A549 (cell line): ENCODE data around the gene IFI6. TPM values are rescaled to one million over a fixed set of nuclear protein-coding genes. Genes with fewer than 3 reads are reported as not detected.

Experiments used
- ATAC-seq, 2 experiments: fragments of 200-7000 bp in 1 of 2; fragments of >200 bp in 1 of 2; cut with Nextera tagmentation in 1 of 2; cut with Tn5 transposase in 1 of 2; 3 replicates each; pipeline versions ENCODE4 v1.8.0 to v1.9.1; 2018 to 2020; ENCODE audit warnings: mild to moderate bottlenecking in 1 of 2, moderate library complexity in 1 of 2
- CTCF ChIA-PET: fragments of 300-600 bp; sonication (Branson Sonifier 250); formaldehyde crosslinking; extraction: SDS; loops from one replicate; lab custom pipeline; 2021; ENCODE audit warnings: antibody characterized with exemption, inconsistent platforms; lab: Yijun Ruan, JAX
- POLR2A ChIA-PET: fragments of 350-600 bp; formaldehyde crosslinking; extraction: SDS; loops from one replicate; lab custom pipeline; 2021; ENCODE audit warnings: antibody characterized with exemption, inconsistent platforms; lab: Yijun Ruan, JAX
- DNase-seq, 2 experiments: peaks; one replicate each; pipeline versions ENCODE4 v3.0.0 to v3.0.0-alpha.2; 2011 to 2016; ENCODE audit warnings: low read depth in 1 of 2, low spot score in 1 of 2
- FAIRE-seq: peaks from 2 replicates; lab custom pipeline; 2011; peaks lifted over from hg19 to GRCh38; lab: Jason Lieb, UNC
- H3K27ac ChIP-seq, 2 experiments: fragments of >200 bp; sonication (Bioruptor Twin); formaldehyde crosslinking; 3 replicates each; pipeline ENCODE4 v1.5.1; 2016 to 2017
- H3K4me1 ChIP-seq: fragments of >200 bp; sonication (Bioruptor Twin); formaldehyde crosslinking; 3 replicates; pipeline ENCODE4 v1.6.1; 2016
- H3K4me2 ChIP-seq: fragments of >200 bp; sonication (Bioruptor Twin); formaldehyde crosslinking; 3 replicates; pipeline ENCODE4 v1.6.1; 2016
- H3K4me3 ChIP-seq: fragments of >200 bp; sonication (Bioruptor Twin); formaldehyde crosslinking; 3 replicates; pipeline ENCODE4 v1.5.1; 2016
- H3K9me3 ChIP-seq: fragments of >200 bp; sonication (Bioruptor Twin); formaldehyde crosslinking; 3 replicates; pipeline ENCODE4 v1.6.1; 2016
- BCL3 ChIP-seq: fragments of >200 bp; sonication (Bioruptor Twin); formaldehyde crosslinking; IDR thresholded peaks from 3 replicates; pipeline ENCODE4 v1.6.1; 2016
- BHLHE40 ChIP-seq: IDR thresholded peaks from 2 replicates; pipeline ENCODE4 v1.6.1; 2012; ENCODE audit warnings: low read depth, low read length, inconsistent platforms
- CBX8 ChIP-seq: fragments of 200-600 bp; sonication (generic); IDR thresholded peaks from 2 replicates; pipeline ENCODE4 v1.6.1; 2016
- CHD4 ChIP-seq: fragments of 200-600 bp; sonication (generic); IDR thresholded peaks from 2 replicates; pipeline ENCODE4 v1.6.1; 2016; ENCODE audit warnings: antibody characterized with exemption, mild to moderate bottlenecking, borderline replicate concordance
- ELK1 ChIP-seq: fragments of 150-350 bp; IDR thresholded peaks from 2 replicates; pipeline ENCODE4 v1.6.1; 2014; ENCODE audit warnings: low read depth, mild to moderate bottlenecking, low read length
- FOXS1 ChIP-seq: fragments of 250-450 bp; sonication (Bioruptor Pico); IDR thresholded peaks from 2 replicates; pipeline ENCODE4 v1.5.0; 2020; ENCODE audit warnings: mild to moderate bottlenecking, moderate library complexity
- HEYL ChIP-seq: fragments of 250-450 bp; sonication (Bioruptor Pico); IDR thresholded peaks from 2 replicates; pipeline ENCODE4 v1.8.0; 2021; ENCODE audit warnings: mild to moderate bottlenecking, moderate library complexity
- HOXA7 ChIP-seq: fragments of 250-450 bp; sonication (Bioruptor Pico); IDR thresholded peaks from 2 replicates; pipeline ENCODE4 v1.5.0; 2020; ENCODE audit warnings: mild to moderate bottlenecking, moderate library complexity
- HOXB5 ChIP-seq: fragments of 250-450 bp; sonication (Bioruptor Pico); IDR thresholded peaks from 2 replicates; pipeline ENCODE4 v1.5.0; 2020; ENCODE audit warnings: mild to moderate bottlenecking, moderate library complexity
- JUN ChIP-seq, 2 experiments: fragments of >200 bp; sonication (Bioruptor Twin); formaldehyde crosslinking; IDR thresholded peaks; 2 replicates in 1 of 2; 3 replicates in 1 of 2; pipeline ENCODE4 v1.6.1; 2016 to 2017
- KDM1A ChIP-seq: fragments of 200-600 bp; sonication (generic); IDR thresholded peaks from 2 replicates; pipeline ENCODE4 v1.6.1; 2016; ENCODE audit warnings: low read depth, mild to moderate bottlenecking
- KDM5A ChIP-seq: fragments of 200-600 bp; sonication (generic); IDR thresholded peaks from 2 replicates; pipeline ENCODE4 v1.6.1; 2016; ENCODE audit warnings: antibody characterized with exemption, mild to moderate bottlenecking
- MAFK ChIP-seq: fragments of 450-650 bp; IDR thresholded peaks from 2 replicates; pipeline ENCODE4 v1.6.1; 2014; ENCODE audit not compliant: partially characterized antibody
- MYC ChIP-seq: IDR thresholded peaks from 2 replicates; pipeline ENCODE4 v1.6.1; 2012; ENCODE audit warnings: mild to moderate bottlenecking, inconsistent platforms, low read length, improper control_type of control experiment, borderline replicate concordance
- NR3C1 ChIP-seq: fragments of >200 bp; sonication (Bioruptor Twin); formaldehyde crosslinking; IDR thresholded peaks from 3 replicates; pipeline ENCODE4 v1.6.1; 2017
- RARB ChIP-seq: fragments of 250-450 bp; sonication (Bioruptor Pico); IDR thresholded peaks from 2 replicates; pipeline ENCODE4 v1.8.0; 2021; ENCODE audit warnings: mild to moderate bottlenecking, moderate library complexity
- RCOR1 ChIP-seq: fragments of 150-350 bp; IDR thresholded peaks from 2 replicates; pipeline ENCODE4 v1.6.1; 2014; ENCODE audit warnings: antibody characterized with exemption, low read length, low read depth
- RNF2 ChIP-seq: fragments of 200-600 bp; sonication (generic); IDR thresholded peaks from 2 replicates; pipeline ENCODE4 v1.6.1; 2016; ENCODE audit warnings: low read depth, mild to moderate bottlenecking, antibody characterized with exemption, moderate library complexity, borderline replicate concordance
- SREBF2 ChIP-seq: fragments of 450-650 bp; IDR thresholded peaks from 2 replicates; pipeline ENCODE4 v1.6.1; 2014; ENCODE audit warnings: mild to moderate bottlenecking, moderate library complexity
- TFCP2L1 ChIP-seq: fragments of 250-450 bp; sonication (Bioruptor Pico); IDR thresholded peaks from 2 replicates; pipeline ENCODE4 v1.5.0; 2021; ENCODE audit warnings: mild to moderate bottlenecking
- TP53 ChIP-seq: fragments of 250-450 bp; sonication (Bioruptor Pico); IDR thresholded peaks from 2 replicates; pipeline ENCODE4 v1.5.0; 2021; ENCODE audit warnings: mild to moderate bottlenecking, moderate library complexity
- ZC3H11A ChIP-seq: fragments of 450-650 bp; IDR thresholded peaks from 2 replicates; pipeline ENCODE4 v1.6.1; 2014; ENCODE audit warnings: antibody characterized with exemption, mild to moderate bottlenecking
- ZFP36 ChIP-seq: fragments of 450-650 bp; IDR thresholded peaks from 2 replicates; pipeline ENCODE4 v1.6.1; 2014; ENCODE audit warnings: borderline replicate concordance; ENCODE audit not compliant: partially characterized antibody
- ZNF302 ChIP-seq: fragments of 250-450 bp; sonication (Bioruptor Pico); IDR thresholded peaks from 2 replicates; pipeline ENCODE4 v1.9.0; 2021; ENCODE audit warnings: inconsistent platforms, mild to moderate bottlenecking, moderate library complexity
- ZSCAN20 ChIP-seq: fragments of 250-450 bp; sonication (Bioruptor Pico); IDR thresholded peaks from 2 replicates; pipeline ENCODE4 v1.8.0; 2022; ENCODE audit warnings: mild to moderate bottlenecking, moderate library complexity
- WGBS: methylation state at CpG from one replicate; pipeline ENCODE4 v1.1.6; 2017; ENCODE audit errors: missing lambda C conversion rate; 5-methylcytosine and 5-hydroxymethylcytosine counted together
- polyA plus RNA-seq, 4 experiments: library from polyadenylated mRNA; depleted of rRNA in 3 of 4; stranded (reverse); fragments of >200 nt; fragmentation: RNase III in 1 of 4; extraction: RNeasy Plus Mini Kit Qiagen cat#74134 plus additional on column Dnase treatment in 1 of 4; gene quantifications; 2 replicates in 3 of 4; 3 replicates in 1 of 4; pipeline ENCODE4 v1.2.3, GENCODE V29; 2011 to 2017
- TF ChIP-seq, protein P1 (sequence below): IDR thresholded peaks from 2 replicates; pipeline ENCODE4 v1.6.1; 2012
- TF ChIP-seq, protein P2 (sequence below): fragments of 250-450 bp; sonication (Bioruptor Pico); IDR thresholded peaks from 2 replicates; pipeline ENCODE4 v1.5.0; 2021; ENCODE audit warnings: mild to moderate bottlenecking, moderate library complexity, borderline replicate concordance

Gene IFI6
- polyA plus RNA-seq, 2 of the 4 experiments (the other 2 are of a cell fraction) = 6.3 to 8.8 TPM

GRCh38 chr1:27652111-27652864 lies 19.7 kb downstream of the IFI6 start:
- ATAC-seq = no peak
- FAIRE-seq = no peak
- Histone ChIP-seq H3K4me2 (no peak overlapping the region), H3K4me3 (no peak overlapping the region), H3K4me1 (no peaks in the 10 kb centered on the region), H3K27ac (no peak overlapping the region), H3K9me3 (no peaks in the 10 kb centered on the region)
- CTCF ChIA-PET = interaction anchor here (0.6 to 1.7 kb wide), 5 partner anchors 11 to 176 kb away, joined by 3 to 5 read pairs (median 3); no protein-coding TSS in a partner anchor
- WGBS = 80% methylated on average over 5 of the region's 5 CpGs
- TF ChIP-seq HEYL (CRISPR knock-in tag) (no peak), CBX8 (no peak), RARB (CRISPR knock-in tag) (no peak), KDM1A (no peak), MAFK (no peak), ZNF302 (CRISPR knock-in tag) (no peak), ZC3H11A (no peak), ZSCAN20 (CRISPR knock-in tag) (no peak), ELK1 (no peak), KDM5A (no peak), RNF2 (no peak), CHD4 (no peak), BHLHE40 (no peak), HOXA7 (CRISPR knock-in tag) (no peak), NR3C1 (no peak)
- TF ChIP-seq, protein P1, sequence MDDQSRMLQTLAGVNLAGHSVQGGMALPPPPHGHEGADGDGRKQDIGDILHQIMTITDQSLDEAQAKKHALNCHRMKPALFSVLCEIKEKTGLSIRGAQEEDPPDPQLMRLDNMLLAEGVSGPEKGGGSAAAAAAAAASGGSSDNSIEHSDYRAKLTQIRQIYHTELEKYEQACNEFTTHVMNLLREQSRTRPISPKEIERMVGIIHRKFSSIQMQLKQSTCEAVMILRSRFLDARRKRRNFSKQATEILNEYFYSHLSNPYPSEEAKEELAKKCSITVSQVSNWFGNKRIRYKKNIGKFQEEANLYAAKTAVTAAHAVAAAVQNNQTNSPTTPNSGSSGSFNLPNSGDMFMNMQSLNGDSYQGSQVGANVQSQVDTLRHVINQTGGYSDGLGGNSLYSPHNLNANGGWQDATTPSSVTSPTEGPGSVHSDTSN = no peak
- TF ChIP-seq, protein P2, sequence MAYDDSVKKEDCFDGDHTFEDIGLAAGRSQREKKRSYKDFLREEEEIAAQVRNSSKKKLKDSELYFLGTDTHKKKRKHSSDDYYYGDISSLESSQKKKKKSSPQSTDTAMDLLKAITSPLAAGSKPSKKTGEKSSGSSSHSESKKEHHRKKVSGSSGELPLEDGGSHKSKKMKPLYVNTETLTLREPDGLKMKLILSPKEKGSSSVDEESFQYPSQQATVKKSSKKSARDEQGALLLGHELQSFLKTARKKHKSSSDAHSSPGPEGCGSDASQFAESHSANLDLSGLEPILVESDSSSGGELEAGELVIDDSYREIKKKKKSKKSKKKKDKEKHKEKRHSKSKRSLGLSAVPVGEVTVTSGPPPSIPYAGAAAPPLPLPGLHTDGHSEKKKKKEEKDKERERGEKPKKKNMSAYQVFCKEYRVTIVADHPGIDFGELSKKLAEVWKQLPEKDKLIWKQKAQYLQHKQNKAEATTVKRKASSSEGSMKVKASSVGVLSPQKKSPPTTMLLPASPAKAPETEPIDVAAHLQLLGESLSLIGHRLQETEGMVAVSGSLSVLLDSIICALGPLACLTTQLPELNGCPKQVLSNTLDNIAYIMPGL (CRISPR knock-in tag) = no peak
- POLR2A ChIA-PET = no interaction called here
- no peak for DNase-seq

DNA sequence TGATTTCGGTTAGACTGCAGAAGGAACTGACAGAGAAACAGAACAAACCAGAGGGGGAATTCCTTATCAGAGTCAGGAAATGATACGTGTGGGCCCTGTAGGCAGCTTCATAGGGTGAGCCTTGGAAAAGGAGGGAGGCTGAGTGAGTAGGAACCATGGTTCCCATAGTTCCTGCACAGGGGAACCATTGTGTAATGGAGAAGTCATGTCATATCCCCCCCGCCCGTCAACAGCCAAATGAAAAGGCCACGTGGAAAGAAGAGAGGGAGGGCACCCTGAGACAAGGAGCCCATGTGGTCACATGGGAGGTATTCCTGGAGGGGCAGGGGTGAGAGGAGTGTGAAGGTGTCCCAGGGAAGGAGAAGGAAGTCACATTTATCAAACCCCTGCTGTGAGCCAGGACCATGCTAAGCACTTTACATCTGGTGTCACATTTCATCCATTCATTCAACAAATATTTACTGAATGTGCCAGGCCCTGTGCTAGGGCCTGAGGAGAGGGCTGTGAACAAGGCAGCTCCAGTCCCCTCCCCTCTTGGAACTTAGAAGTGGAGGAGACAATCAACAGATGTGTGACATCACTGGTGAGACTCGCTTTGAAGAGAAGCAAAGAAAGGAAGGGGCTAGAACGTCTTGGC lies 21.3 kb downstream of the IFI6 start:
- DNase-seq (no peak), FAIRE-seq (no peak), ATAC-seq (no peak; a peak in 1 of 6 replicates)
- ChIA-PET CTCF (interaction anchor here (0.6 to 1.6 kb wide), 6 partner anchors 10 to 242 kb away, joined by 3 to 9 read pairs (median 3); no protein-coding TSS in a partner anchor), POLR2A (no interaction called here)
- H3K4me3 ChIP-seq = no peak overlapping the region
- no peak overlapping the region for H3K27ac ChIP-seq
- H3K4me1 ChIP-seq = no peaks in the 10 kb centered on the region
- TF ChIP-seq FOXS1 (CRISPR knock-in tag) (no peak), RCOR1 (no peak), HOXA7 (CRISPR knock-in tag) (no peak), SREBF2 (no peak), HOXB5 (CRISPR knock-in tag) (no peak), JUN (IDR thresholded peaks at IDR 0.05) (no peak), KDM1A (no peak), MYC (no peak), TFCP2L1 (CRISPR knock-in tag) (no peak), BCL3 (no peak), ZFP36 (no peak), TP53 (CRISPR knock-in tag) (no peak)
- TF ChIP-seq, protein P2 (CRISPR knock-in tag) = no peak
- H3K9me3 ChIP-seq = no peaks in the 10 kb centered on the region
- WGBS = 73% methylated on average over 7 of the region's 7 CpGs
- no peak overlapping the region for H3K4me2 ChIP-seq
